H1 (cell line): ENCODE results near the gene SH3RF3.

Experiments used
- CHD1 ChIP-seq: IDR thresholded peaks from 2 replicates; pipeline ENCODE4 v1.6.1; 2012; ENCODE audit warnings: low read depth, low read length, improper control_type of control experiment
- CTCF ChIP-seq, 3 experiments: IDR thresholded peaks; 1 replicate in 2 of 3; 2 replicates in 1 of 3; pipeline versions ENCODE4 v1.5.1 to v1.6.1; 2011; ENCODE audit warnings: low read length in 3 of 3, mild to moderate bottlenecking in 3 of 3, inconsistent platforms in 2 of 3, low read depth in 1 of 3, moderate library complexity in 1 of 3; ENCODE audit not compliant: insufficient read depth in 1 of 3; ENCODE audit errors: control extremely low read depth in 1 of 3
- KDM1A ChIP-seq: fragments of 200-600, 300-600 bp; sonication (generic); IDR thresholded peaks from 2 replicates; pipeline ENCODE4 v1.7.1; 2016; ENCODE audit warnings: mild to moderate bottlenecking, low read length, borderline replicate concordance
- SP1 ChIP-seq: IDR thresholded peaks from 2 replicates; pipeline ENCODE4 v1.6.1; 2011; ENCODE audit warnings: low read depth, low read length
- TAF1 ChIP-seq: IDR thresholded peaks from 2 replicates; pipeline ENCODE4 v1.6.1; 2011; ENCODE audit warnings: mild to moderate bottlenecking, low read depth, low read length

- TF ChIP-seq SP1 (no peak), CTCF (IDR thresholded peaks at IDR 0.05; ENCODE audit: control extremely low read depth in 1 of 3, insufficient read depth in 1 of 3, low read depth in 1 of 3, low read length in 3 of 3) (no peak), CHD1 (no peak), KDM1A (no peak), TAF1 (no peak)
These were observed 56.3 kb downstream of the SH3RF3 start for GRCh38 chr2:109185338-109185737.
